HEK293 (cell line): ENCODE measurements around the gene IVNS1ABP.

Source experiments
- RBAK ChIP-seq: fragments of 450-650 bp; formaldehyde crosslinking; IDR thresholded peaks from 2 replicates; pipeline ENCODE4 v1.5.1; 2016; ENCODE audit warnings: missing biosample characterization, missing genetic modification characterization
- ZNF768 ChIP-seq: fragments of 450-650 bp; formaldehyde crosslinking; IDR thresholded peaks from 2 replicates; pipeline ENCODE4 v1.5.1; 2018; ENCODE audit warnings: missing biosample characterization, mild to moderate bottlenecking, missing genetic modification characterization
- TF ChIP-seq, protein P1 (sequence below): fragments of 450-650 bp; formaldehyde crosslinking; IDR thresholded peaks from 2 replicates; pipeline ENCODE4 v1.5.1; 2016; ENCODE audit warnings: missing biosample characterization, missing genetic modification characterization
- TF ChIP-seq, protein P2 (sequence below): fragments of 450-650 bp; formaldehyde crosslinking; IDR thresholded peaks from 2 replicates; pipeline ENCODE4 v1.5.1; 2017; ENCODE audit warnings: missing biosample characterization, missing genetic modification characterization
- TF ChIP-seq, protein P3 (sequence below): fragments of 450-650 bp; formaldehyde crosslinking; IDR thresholded peaks from 2 replicates; pipeline ENCODE4 v1.5.1; 2016; ENCODE audit warnings: missing biosample characterization, missing genetic modification characterization
- TF ChIP-seq, protein P4 (sequence below): fragments of 450-650 bp; IDR thresholded peaks from 2 replicates; pipeline ENCODE4 v1.5.1; 2018; ENCODE audit warnings: missing biosample characterization, missing genetic modification characterization

DNA sequence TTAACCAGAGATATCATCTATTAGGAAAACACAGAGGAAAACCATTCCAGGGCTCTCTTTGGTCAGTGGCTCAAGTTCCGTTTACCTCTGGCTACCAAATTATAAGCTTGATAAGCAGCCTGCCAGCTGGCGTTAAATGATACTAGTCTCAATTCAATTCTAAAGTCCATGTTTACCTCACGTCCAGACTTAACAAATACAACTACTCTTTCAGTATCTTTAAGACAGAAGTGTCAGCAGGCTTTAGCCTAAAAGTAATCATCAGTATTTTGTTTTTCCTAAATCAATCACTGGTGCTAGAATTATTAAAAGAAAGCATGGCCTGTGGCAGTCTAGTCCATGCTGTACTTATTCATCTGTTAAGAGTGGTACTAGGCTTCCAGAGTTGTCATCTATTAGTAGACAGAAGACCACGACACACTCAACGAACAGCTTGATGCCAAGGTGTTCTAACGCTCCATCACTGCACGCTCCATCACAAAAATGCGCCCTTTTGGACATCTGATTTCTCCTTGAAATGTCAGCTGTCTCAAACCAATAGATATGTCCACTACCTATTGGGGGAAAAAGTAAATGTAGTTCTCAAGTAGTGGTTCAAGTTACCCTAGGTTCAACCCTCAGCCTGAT lies 1.5 kb downstream of the IVNS1ABP start:
- TF ChIP-seq ZNF768 (tag by site-specific recombination) (no peak), RBAK (tag by site-specific recombination) (no peak)
- TF ChIP-seq, protein P1, sequence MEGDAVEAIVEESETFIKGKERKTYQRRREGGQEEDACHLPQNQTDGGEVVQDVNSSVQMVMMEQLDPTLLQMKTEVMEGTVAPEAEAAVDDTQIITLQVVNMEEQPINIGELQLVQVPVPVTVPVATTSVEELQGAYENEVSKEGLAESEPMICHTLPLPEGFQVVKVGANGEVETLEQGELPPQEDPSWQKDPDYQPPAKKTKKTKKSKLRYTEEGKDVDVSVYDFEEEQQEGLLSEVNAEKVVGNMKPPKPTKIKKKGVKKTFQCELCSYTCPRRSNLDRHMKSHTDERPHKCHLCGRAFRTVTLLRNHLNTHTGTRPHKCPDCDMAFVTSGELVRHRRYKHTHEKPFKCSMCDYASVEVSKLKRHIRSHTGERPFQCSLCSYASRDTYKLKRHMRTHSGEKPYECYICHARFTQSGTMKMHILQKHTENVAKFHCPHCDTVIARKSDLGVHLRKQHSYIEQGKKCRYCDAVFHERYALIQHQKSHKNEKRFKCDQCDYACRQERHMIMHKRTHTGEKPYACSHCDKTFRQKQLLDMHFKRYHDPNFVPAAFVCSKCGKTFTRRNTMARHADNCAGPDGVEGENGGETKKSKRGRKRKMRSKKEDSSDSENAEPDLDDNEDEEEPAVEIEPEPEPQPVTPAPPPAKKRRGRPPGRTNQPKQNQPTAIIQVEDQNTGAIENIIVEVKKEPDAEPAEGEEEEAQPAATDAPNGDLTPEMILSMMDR (tag by site-specific recombination) = no peak
- TF ChIP-seq, protein P2, sequence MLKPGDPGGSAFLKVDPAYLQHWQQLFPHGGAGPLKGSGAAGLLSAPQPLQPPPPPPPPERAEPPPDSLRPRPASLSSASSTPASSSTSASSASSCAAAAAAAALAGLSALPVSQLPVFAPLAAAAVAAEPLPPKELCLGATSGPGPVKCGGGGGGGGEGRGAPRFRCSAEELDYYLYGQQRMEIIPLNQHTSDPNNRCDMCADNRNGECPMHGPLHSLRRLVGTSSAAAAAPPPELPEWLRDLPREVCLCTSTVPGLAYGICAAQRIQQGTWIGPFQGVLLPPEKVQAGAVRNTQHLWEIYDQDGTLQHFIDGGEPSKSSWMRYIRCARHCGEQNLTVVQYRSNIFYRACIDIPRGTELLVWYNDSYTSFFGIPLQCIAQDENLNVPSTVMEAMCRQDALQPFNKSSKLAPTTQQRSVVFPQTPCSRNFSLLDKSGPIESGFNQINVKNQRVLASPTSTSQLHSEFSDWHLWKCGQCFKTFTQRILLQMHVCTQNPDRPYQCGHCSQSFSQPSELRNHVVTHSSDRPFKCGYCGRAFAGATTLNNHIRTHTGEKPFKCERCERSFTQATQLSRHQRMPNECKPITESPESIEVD (tag by site-specific recombination) = no peak
- TF ChIP-seq, protein P3, sequence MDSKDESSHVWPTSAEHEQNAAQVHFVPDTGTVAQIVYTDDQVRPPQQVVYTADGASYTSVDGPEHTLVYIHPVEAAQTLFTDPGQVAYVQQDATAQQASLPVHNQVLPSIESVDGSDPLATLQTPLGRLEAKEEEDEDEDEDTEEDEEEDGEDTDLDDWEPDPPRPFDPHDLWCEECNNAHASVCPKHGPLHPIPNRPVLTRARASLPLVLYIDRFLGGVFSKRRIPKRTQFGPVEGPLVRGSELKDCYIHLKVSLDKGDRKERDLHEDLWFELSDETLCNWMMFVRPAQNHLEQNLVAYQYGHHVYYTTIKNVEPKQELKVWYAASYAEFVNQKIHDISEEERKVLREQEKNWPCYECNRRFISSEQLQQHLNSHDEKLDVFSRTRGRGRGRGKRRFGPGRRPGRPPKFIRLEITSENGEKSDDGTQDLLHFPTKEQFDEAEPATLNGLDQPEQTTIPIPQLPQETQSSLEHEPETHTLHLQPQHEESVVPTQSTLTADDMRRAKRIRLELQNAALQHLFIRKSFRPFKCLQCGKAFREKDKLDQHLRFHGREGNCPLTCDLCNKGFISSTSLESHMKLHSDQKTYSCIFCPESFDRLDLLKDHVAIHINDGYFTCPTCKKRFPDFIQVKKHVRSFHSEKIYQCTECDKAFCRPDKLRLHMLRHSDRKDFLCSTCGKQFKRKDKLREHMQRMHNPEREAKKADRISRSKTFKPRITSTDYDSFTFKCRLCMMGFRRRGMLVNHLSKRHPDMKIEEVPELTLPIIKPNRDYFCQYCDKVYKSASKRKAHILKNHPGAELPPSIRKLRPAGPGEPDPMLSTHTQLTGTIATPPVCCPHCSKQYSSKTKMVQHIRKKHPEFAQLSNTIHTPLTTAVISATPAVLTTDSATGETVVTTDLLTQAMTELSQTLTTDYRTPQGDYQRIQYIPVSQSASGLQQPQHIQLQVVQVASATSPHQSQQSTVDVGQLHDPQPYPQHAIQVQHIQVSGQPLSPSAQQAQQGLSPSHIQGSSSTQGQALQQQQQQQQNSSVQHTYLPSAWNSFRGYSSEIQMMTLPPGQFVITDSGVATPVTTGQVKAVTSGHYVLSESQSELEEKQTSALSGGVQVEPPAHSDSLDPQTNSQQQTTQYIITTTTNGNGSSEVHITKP (tag by site-specific recombination) = no peak
- TF ChIP-seq, protein P4, sequence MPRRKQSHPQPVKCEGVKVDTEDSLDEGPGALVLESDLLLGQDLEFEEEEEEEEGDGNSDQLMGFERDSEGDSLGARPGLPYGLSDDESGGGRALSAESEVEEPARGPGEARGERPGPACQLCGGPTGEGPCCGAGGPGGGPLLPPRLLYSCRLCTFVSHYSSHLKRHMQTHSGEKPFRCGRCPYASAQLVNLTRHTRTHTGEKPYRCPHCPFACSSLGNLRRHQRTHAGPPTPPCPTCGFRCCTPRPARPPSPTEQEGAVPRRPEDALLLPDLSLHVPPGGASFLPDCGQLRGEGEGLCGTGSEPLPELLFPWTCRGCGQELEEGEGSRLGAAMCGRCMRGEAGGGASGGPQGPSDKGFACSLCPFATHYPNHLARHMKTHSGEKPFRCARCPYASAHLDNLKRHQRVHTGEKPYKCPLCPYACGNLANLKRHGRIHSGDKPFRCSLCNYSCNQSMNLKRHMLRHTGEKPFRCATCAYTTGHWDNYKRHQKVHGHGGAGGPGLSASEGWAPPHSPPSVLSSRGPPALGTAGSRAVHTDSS (tag by site-specific recombination) = no peak
